ENCODE data around the gene ZBTB48. TPM values are rescaled to one million over a fixed set of nuclear protein-coding genes. Genes with fewer than 3 reads are reported as not detected.
"Not testable (repeated sequence)": the region's sequence is repeated elsewhere in the genome, so short reads cannot be mapped to it uniquely, and the experiment has no call there.

The ZBTB48 gene
- total RNA-seq: 16.3 TPM

DNA sequence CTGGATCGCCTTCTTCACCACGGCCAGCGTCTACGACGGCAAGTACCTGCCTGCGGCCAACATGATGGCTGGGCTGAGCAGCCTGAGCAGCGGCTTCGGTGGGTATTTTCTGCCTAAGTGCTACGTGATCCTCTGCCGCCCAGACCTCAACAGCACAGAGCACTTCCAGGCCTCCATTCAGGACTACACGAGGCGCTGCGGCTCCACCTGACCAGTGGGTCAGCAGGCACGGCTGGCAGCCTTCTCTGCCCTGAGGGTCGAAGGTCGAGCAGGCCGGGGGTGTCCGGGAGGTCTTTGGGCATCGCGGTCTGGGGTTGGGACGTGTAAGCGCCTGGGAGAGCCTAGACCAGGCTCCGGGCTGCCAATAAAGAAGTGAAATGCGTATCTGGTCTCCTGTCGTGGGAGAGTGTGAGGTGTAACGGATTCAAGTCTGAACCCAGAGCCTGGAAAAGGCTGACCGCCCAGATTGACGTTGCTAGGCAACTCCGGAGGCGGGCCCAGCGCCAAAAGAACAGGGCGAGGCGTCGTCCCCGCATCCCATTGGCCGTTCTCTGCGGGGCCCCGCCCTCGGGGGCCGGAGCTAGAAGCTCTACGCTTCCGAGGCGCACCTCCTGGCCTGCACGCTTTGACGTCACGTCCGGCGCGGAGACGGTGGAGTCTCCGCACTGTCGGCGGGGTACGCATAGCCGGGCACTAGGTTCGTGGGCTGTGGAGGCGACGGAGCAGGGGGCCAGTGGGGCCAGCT is at the start of gene ZBTB48:
TSS of gene ZBTB48 (plus strand) at position 621 of the 745 bp plus-strand sequence. CDS start 616 bp downstream, outside the sequence.
- peak; percentile 100 for DNase-seq

- DNase-seq: no peak
These were observed 49.2 kb upstream of the ZBTB48 start for GRCh38 chr1:6530504-6531160.

- no peak for DNase-seq
These were observed 47.8 kb upstream of the ZBTB48 start for GRCh38 chr1:6531996-6532395.

DNA sequence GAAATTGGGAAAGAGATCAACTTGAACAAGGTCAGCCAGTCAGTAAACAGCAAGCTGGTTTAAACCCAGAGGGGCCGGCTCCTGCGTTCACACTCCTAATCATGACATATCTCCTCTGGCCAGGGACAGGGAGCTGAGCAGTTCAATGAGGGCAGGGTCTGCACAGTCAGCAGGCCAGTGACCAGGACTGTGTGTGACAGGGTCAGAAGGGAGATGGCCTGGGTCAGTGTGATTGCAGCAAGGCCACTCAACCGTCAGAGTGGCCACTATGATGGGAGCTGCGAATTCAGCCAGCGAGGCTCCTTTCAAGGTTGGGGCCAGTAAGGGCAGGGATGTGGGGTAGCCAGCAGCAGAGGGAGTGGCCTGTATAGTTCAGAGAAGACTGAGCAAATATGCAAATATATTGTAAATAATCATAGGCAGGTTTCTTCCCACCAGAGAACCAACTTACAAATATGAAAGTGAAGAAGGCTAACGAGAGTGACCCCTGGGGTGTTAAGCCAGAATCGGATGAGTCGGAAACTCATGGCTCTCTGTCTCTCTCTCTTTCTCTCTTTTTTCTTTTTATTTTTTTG is 45.5 kb upstream of the ZBTB48 start:
- DNase-seq: no peak

DNA sequence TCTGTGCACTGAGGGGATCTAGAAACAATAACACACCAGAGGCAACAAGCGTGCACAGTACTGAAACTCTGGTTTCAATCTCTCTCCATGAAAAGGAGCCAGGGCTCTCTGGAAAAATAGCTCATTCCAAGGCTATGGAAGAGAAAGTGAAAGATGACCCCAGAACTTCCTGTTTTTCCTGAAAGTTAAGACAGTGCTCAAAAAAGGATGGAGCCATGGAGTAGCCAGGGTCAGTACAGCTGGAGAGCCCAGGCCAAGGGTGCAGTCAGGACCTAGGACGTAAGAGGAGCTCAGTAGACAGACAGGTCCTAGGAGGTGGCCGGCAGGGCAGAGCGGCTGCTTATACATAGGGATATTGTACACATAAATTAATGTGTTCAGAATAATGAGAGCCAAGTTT is 44.6 kb upstream of the ZBTB48 start:
- no peak for DNase-seq

DNA sequence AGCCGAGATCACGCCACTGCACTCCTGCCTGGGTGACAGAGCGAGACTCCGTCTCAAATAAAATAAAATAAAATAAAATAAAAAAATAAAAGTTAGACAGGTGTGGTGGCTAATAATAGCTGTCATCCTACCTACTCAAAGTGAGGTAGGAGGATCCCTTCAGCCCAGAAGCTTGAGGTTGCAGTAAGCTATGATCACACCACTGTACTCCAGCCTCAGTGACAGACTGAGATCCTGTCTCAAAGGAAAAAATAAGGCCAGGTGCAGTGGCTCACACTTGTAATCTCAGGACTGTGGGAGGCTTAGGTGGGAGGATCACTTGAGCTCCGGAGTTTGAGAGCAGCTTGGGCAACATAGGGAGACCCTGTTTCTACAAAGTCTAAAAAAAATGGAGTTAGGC is 43.5 kb upstream of the ZBTB48 start:
- DNase-seq: no peak

- no peak for DNase-seq
These were observed 40.8 kb upstream of the ZBTB48 start for GRCh38 chr1:6538956-6539355.

DNA sequence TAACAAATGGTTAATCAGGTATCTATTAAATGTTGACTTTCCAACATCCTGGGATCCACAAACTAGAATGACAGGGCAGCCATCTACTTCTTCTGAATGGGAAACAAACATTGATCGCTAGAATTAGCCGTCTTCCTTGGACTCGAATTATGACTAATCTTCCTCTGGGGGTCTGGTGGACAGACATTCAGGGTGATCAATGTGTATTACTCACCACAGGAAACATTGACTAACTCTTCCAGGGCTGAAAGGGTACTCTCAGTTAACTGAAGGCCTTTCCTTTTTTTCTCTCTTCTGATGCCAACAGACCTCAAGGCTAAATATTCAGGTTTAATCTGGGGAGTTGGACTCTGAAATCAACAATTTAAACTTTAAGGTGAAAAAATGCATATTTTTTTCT is 35.0 kb upstream of the ZBTB48 start:
- no peak for DNase-seq

DNA sequence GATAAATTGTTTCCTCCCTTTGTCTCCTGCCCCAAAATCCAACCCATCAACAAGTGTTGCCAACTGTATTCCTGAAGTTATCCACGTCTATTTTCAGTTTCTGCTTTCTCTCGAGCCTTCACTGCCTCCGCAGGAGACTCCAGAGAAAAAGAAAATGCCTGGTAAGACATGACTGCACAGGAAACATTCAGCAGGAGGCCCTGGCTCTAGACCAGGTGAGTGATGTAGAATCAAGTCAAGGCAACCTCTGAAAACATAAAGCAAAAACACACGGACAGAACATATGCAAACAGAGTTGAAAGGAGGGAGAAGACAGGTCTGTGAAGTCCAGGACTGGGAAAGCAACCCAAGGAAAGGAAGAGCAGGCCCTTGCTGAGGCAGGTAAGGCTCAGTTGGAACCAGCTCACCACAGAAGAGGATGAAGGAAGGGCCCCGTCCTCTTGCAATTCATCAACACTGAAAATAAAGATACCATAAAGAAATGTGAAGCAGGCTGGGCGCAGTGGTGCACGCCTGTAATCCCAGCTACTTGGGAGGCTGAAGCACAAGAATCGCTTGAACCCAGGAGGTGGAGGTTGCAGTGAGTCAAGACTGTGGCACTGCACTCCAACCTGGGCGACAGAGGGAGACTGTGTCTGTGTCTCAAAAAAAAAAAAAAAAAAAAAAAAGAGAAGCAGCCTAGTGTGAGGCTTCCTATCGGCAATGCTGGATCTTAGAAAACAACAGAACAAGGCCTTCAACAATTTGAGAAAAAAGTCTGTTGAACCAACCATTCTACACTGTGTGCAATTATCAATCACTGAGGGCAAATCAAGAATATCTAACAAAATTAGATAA is 34.3 kb upstream of the ZBTB48 start:
- no peak for DNase-seq

GRCh38 chr1:6546326-6546725 is 33.5 kb upstream of the ZBTB48 start:
- DNase-seq: no peak

GRCh38 chr1:6547301-6547700 is 32.5 kb upstream of the ZBTB48 start:
- no peak for DNase-seq

- DNase-seq: peak; percentile 98
These were observed 25.5 kb upstream of the ZBTB48 start, which contains the start of gene NOL9 for GRCh38 chr1:6554031-6554906. TSS of gene NOL9 (minus strand) at chr1:6554513. CDS start at chr1:6554502, 11 bp downstream.

DNA sequence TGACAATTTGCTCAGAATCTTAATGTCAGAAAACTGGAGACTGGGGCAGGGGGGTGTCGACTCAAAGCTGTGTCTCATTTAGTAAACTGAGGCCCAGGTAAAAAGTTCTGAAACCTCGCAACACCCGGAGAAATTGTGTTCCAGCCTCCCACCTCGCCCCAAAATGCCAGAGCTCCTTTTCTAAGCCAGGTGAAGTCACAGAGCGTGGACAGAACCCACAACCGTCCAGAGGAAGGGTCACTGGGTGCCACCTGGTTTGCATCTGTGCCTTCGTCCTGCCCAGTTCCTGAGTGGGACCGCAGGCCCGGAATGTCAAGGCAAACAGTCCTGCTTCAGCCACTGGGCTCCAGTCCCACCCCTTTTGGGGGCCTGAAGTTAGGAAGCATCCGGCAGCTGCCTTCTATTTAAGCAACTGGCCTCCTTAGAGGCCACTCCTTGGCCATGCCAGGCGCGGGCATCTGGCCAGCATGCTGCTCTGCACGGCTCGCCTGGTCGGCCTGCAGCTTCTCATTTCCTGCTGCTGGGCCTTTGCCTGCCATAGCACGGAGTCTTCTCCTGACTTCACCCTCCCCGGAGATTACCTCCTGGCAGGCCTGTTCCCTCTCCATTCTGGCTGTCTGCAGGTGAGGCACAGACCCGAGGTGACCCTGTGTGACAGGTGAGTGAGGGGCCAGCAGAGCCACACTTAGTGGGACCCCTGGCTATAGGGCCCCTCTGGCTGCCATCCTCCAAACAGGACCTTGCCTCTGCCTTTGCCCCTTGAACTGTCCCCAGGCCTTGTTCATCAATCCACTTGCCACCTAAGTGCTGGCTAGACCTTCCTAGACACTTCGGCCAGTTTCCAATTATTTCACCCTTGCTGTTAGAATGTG is 24.7 kb upstream of the ZBTB48 start, which contains the start of gene TAS1R1:
TSS of gene TAS1R1 (plus strand) at position 401 of the 872 bp plus-strand sequence. CDS start at position 468, 67 bp downstream.
- peak; percentile 93 for DNase-seq

- no peak for DNase-seq
These were observed 22.2 kb upstream of the ZBTB48 start for GRCh38 chr1:6557597-6557996.

DNA sequence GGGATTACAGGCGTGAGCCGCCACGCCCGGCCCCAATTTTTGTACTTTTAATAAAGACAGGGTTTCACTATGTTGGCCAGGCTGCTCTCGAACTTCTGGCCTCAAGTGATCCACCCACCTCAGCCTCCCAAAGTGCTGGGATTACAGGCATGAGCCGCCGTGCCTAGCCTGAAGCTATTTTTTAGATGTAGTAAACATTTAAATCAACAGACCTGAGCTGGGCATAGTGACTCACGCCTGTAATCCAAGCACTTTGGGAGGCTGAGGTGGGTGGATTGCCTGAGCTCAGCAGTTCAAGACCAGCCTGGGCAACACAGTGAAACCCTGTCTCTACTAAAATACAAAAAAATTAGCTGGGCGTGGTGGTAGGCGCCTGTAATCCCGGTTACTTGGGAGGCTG is 20.6 kb upstream of the ZBTB48 start:
- DNase-seq: not testable (repeated sequence)

DNA sequence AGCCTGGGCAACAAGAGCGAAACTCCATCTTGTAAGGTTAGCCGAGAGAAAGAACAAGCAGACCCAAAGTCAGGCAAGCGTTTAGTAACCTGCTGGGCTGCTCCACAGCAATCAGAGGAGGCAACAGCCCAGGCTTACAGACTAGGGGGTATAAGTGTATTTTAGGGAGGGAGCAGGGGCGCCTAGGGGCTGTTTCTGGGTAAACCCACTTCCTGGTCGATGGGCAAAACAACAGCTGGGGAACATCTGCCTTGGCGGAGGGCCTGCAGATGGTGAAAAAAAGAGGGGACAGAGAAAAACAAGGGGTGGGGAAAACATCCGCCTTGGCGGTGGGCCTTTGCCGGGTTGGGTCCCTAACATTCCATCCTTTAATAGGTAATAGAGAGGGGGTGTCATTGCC is 19.5 kb upstream of the ZBTB48 start:
- DNase-seq: peak; percentile 77

GRCh38 chr1:6569033-6569432 is 10.8 kb upstream of the ZBTB48 start:
- DNase-seq: no peak

- DNase-seq: peak; percentile 54
These were observed 9.7 kb upstream of the ZBTB48 start for GRCh38 chr1:6570100-6570499.

DNA sequence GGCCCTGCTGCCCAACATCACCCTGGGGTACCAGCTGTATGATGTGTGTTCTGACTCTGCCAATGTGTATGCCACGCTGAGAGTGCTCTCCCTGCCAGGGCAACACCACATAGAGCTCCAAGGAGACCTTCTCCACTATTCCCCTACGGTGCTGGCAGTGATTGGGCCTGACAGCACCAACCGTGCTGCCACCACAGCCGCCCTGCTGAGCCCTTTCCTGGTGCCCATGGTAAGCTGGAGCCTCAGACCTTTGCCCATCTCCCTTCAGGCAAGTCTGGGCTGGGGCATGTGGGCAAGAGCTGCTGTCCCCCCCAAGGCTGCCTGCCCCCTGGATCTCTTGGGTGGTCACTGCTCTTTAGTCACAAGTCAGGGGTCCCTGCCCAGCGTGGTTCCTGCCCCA is 8.8 kb upstream of the ZBTB48 start:
- DNase-seq: no peak

DNA sequence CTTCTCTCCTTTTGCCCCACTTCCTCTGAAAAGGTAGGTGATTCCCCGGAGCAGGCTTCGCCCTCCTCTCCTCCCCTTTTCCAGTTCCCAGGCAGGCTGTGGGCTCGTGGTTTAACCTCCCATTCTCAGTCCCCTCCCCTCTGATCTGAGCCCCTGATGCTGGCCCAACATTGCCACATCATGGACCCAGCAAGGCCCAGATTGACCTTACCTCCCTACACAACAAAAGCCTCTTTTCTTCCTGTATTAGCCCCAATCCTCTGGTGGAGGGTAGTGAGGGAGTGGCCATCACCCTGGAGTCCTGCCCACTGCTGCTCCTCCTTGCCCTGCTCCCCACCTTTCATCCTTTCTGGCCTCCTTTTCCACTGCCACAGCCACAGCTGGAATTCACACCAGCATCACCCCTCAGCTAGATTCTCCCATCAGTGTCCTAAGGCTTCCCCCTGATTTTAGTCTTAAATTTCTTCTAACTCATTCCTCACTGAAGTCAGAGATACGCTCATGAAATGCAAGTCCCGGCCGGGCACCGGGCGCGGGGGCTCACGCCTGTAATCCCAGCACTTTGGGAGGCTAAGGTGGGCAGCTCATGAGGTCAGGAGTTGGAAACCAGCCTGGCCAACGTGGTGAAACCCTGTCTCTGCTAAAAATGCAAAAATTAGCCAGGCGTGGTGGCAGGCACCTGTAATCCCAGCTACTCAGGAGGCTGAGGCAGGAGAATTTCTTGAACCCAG is 7.0 kb upstream of the ZBTB48 start:
- DNase-seq: no peak

Measured in tongue (tissue), 2 donors.